Heart right ventricle (tissue), 16 donors: Measurements from ENCODE around the gene RFTN1. TPM values are rescaled to one million over a fixed set of nuclear protein-coding genes. Genes with fewer than 3 reads are reported as not detected.

Experiments
- ATAC-seq, 8 donors: fragments of 200-7000 bp; cut with Tn5 transposase; one replicate each; pipeline ENCODE4 v1.9.1; 2020; ENCODE audit warnings: mild to moderate bottlenecking in 8 of 8, moderate library complexity in 8 of 8, moderate number of reproducible peaks in 1 of 8
- DNase-seq, 2 donors: peaks; one replicate each; pipeline ENCODE4 v3.0.0-alpha.2; 2020
- H3K27ac ChIP-seq, 10 donors: fragments of 200-600 bp; sonication (generic) in 2 of 10; one replicate each; pipeline versions ENCODE4 v1.5.0 to v1.8.0; 2020 to 2022; ENCODE audit warnings: mild to moderate bottlenecking in 3 of 10
- H3K27me3 ChIP-seq, 7 donors: fragments of 200-600 bp; one replicate each; pipeline ENCODE4 v1.8.0; 2021 to 2022; ENCODE audit warnings: mild to moderate bottlenecking in 2 of 7
- H3K36me3 ChIP-seq, 9 donors: fragments of 200-600 bp; sonication (generic) in 1 of 9; one replicate each; pipeline versions ENCODE4 v1.5.0 to v1.8.0; 2020 to 2022; ENCODE audit warnings: mild to moderate bottlenecking in 2 of 9
- H3K4me1 ChIP-seq, 9 donors: fragments of 200-600 bp; sonication (generic) in 1 of 9; one replicate each; pipeline versions ENCODE4 v1.5.0 to v1.8.0; 2020 to 2022; ENCODE audit warnings: mild to moderate bottlenecking in 4 of 9
- H3K4me3 ChIP-seq, 10 donors: fragments of 200-600 bp; sonication (generic) in 2 of 10; one replicate each; pipeline versions ENCODE4 v1.5.0 to v1.8.0; 2020 to 2022; ENCODE audit warnings: mild to moderate bottlenecking in 7 of 10, moderate library complexity in 2 of 10
- H3K9me3 ChIP-seq, 11 donors: fragments of 200-600 bp in 10 of 11; sonication (generic) in 2 of 11; one replicate each; pipeline versions ENCODE4 v1.5.0 to v1.8.0; 2013 to 2022; ENCODE audit warnings: mild to moderate bottlenecking in 2 of 11, control low read depth in 1 of 11, moderate library complexity in 1 of 11
- WGBS, 2 donors: extraction: QIAGEN DNeasy Blood & Tissue Kit; methylation state at CpG; one replicate each; pipeline ENCODE4 v1.1.7; 2013; ENCODE audit warnings: inconsistent platforms in 1 of 2; 5-methylcytosine and 5-hydroxymethylcytosine counted together
- intact Hi-C, 10 donors: fragments of 100-400 bp; cut with DNase I; formaldehyde crosslinking; loops; one replicate each; pipeline versions ENCODE4 v1.11.1 to v1.14.2; 2022
- polyA plus RNA-seq, 2 donors: library from polyadenylated mRNA; stranded (reverse); fragments of 200-250 nt; gene quantifications; one replicate each; pipeline ENCODE4 v1.2.3, GENCODE V29; 2013
- total RNA-seq, 10 donors: library from RNA; stranded (reverse); fragmentation: NEBNext Ultra II Directional in 3 of 10; extraction: Animal tissue kit (Norgen Biotek cat#: 25700) in 3 of 10; gene quantifications; one replicate each; pipeline versions ENCODE4 v1.2.1 to v1.2.4, GENCODE V29; 2021 to 2023
- TF ChIP-seq, protein P1 (sequence below), 9 donors: fragments of 200-600 bp; sonication (generic) in 2 of 9; IDR thresholded peaks; one replicate each; pipeline versions ENCODE4 v1.5.0 to v1.8.0; 2021 to 2022; ENCODE audit warnings: antibody characterized with exemption in 9 of 9, mild to moderate bottlenecking in 5 of 9, moderate library complexity in 1 of 9
- donor health status: Arrhythmogenic right ventricular cardiomyopathy.
- donor health status: ischemic (EF 13 %, LVEDD 7.1; RV severe dilation, severe dysfunction).
- donor health status: healthy with polysubstance abuse.
- donor health status: DM: no; HTN: yes; CAD: no.
- donor health status: DM: no; HTN: no; CAD: no.
- donor health status: ischemic (EF 25% LVEDD 6.9; RV normal size, moderate dysfunction).
- donor health status: ischemic (EF 25% LVEDD 5.7; RV mildly dilated, moderate dysfunction).
- donor health status: healthy.
- donor health status: DM: yes; HTN: yes; CAD: no.
- donor health status: Ischemic cardiomyopathy.
- donor health status: ischemic (EF 35%, LVEDD 5.7; RV mildly dilated, moderate dysfunction).
- donor health status: nonischemic (EF 11% LVEDD 7.7; RV severe dilation, severe dysfunction).
- donor health status: DM: yes; HTN: yes; CAD: no.
- donor health status: PGD.
- donor health status: ischemic (EF 29% LVEDD 5.4; RV normal size, mild dysfunction).
- donor health status: nonischemic (EF 23%, LVEDD 6.1; RV moderate dilation, normal function).

Gene RFTN1
- total and polyA plus RNA-seq, 12 donors = 17.4 to 32.2 (median 24.0) TPM

- Histone ChIP-seq H3K27ac (peak overlapping the region in 7 of 10 donors; percentile 8 to 80 (median 59)), H3K4me1 (peaks cover 8 to 87% (median 72%) of the 10 kb centered on the region in 9 donors), H3K9me3 (no peaks in the 10 kb centered on the region), H3K27me3 (no peaks in the 10 kb centered on the region), H3K4me3 (no peak overlapping the region), H3K36me3 (peaks cover 0 to 31% (median 0%) of the 10 kb centered on the region in 9 donors)
- 83 to 95% methylated on average over 5 of the region's 5 CpGs for WGBS, 2 donors
- TF ChIP-seq, protein P1, sequence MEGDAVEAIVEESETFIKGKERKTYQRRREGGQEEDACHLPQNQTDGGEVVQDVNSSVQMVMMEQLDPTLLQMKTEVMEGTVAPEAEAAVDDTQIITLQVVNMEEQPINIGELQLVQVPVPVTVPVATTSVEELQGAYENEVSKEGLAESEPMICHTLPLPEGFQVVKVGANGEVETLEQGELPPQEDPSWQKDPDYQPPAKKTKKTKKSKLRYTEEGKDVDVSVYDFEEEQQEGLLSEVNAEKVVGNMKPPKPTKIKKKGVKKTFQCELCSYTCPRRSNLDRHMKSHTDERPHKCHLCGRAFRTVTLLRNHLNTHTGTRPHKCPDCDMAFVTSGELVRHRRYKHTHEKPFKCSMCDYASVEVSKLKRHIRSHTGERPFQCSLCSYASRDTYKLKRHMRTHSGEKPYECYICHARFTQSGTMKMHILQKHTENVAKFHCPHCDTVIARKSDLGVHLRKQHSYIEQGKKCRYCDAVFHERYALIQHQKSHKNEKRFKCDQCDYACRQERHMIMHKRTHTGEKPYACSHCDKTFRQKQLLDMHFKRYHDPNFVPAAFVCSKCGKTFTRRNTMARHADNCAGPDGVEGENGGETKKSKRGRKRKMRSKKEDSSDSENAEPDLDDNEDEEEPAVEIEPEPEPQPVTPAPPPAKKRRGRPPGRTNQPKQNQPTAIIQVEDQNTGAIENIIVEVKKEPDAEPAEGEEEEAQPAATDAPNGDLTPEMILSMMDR (IDR thresholded peaks at IDR 0.05) = no peak
- intact Hi-C loops = no loop called here
- no peak for DNase-seq
- no peak for ATAC-seq
These were observed 31.2 kb downstream of the RFTN1 start for GRCh38 chr3:16482194-16482769.

DNA sequence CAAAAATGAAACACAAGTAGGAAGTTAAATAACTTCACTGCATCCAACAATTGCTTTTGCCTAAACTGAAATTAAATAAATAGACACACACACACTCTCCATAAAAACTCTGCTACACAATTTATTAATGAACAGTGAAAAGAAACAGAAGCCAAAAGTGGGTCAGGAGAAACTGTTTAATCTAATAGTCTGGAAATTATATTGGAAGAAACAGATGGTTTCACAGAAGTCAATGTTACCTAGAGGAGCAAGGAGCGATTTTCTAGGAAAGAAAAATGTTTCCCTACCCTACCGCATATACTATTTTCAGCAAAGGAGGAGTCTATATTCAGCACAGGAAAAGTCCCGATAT lies 32.0 kb downstream of the RFTN1 start:
- H3K36me3 ChIP-seq = peaks cover 0 to 30% (median 0%) of the 10 kb centered on the region in 9 donors
- H3K9me3 ChIP-seq = no peaks in the 10 kb centered on the region
- peak overlapping the region in 7 of 10 donors; percentile 8 to 80 (median 59) for H3K27ac ChIP-seq
- DNase-seq (no peak), ATAC-seq (no peak)
- H3K4me1 ChIP-seq = peaks cover 8 to 95% (median 76%) of the 10 kb centered on the region in 9 donors
- H3K27me3 ChIP-seq = no peaks in the 10 kb centered on the region
- TF ChIP-seq, protein P1 (IDR thresholded peaks at IDR 0.05) = no peak
- H3K4me3 ChIP-seq = peak overlapping the region in 1 of 10 donors; percentile 30
- intact Hi-C loops = no loop called here
- 26 to 27% methylated on average over 3 of the region's 3 CpGs for WGBS, 2 donors

DNA sequence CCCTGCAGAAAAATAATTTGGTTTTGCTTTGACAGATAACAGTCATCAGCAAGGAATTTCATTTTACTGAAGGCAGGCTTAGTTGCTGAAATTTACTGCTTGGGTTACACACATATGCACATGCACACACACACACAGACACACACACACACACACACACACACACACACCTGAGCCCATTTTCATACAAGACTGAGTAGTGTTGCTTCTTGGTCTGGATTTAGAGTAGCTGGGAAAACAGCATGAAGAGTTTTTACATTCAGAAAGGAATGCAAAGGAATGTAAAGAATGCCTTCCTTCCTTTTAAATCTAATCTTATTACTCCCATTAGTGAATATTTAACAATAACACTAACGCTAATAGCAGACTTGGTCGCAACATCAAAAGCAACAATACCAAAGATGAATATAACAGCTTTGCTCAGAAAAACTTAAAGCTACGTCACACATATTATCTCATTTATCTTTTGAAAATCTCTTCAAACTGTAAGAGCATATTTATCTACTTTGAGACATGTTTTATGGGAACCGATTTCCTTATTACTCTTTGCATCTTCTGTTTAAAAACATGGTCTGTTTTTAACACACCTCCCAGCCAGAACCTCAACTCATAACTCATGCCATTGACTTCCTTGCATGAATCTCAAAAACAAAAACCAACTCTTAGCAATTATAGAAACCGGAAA lies 32.5 kb downstream of the RFTN1 start:
- no peaks in the 10 kb centered on the region for H3K27me3 ChIP-seq
- TF ChIP-seq, protein P1 (IDR thresholded peaks at IDR 0.05) = no peak
- intact Hi-C loops = no loop called here
- peak in 1 of 8 donors; percentile 23 for ATAC-seq
- H3K4me1 ChIP-seq = peaks cover 8 to 98% (median 79%) of the 10 kb centered on the region in 9 donors
- peak overlapping the region in 5 of 10 donors; percentile 8 to 80 (median 65) for H3K27ac ChIP-seq
- 44 to 45% methylated on average over 5 of the region's 5 CpGs for WGBS, 2 donors
- peak overlapping the region in 1 of 10 donors; percentile 30 for H3K4me3 ChIP-seq
- no peak for DNase-seq
- H3K9me3 ChIP-seq = no peaks in the 10 kb centered on the region
- peaks cover 0 to 30% (median 0%) of the 10 kb centered on the region in 9 donors for H3K36me3 ChIP-seq

DNA sequence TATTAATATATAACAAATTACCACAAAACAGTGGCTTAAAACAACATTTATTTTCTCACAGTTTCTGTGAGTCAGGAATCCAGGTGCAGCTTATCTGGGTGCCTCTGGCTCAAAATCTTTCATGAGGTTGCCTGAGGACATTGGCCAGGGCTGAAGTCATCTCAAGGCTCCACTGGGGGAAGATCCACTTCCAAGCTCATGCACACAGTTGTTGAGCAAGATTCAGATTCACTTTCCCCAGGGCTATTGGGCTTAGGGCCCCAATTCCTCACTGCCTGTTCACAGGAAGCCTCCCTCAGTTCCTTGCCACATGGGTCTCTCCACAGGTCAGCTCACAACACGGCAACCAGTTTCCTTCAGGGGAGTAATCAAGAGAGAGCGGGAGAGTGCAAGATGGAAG lies 35.0 kb downstream of the RFTN1 start:
- peak; percentile 25 to 72 (median 48) for ATAC-seq
- TF ChIP-seq, protein P1 (IDR thresholded peaks at IDR 0.05) = no peak
- H3K27me3 ChIP-seq = no peaks in the 10 kb centered on the region
- H3K4me1 ChIP-seq = peaks cover 4 to 98% (median 60%) of the 10 kb centered on the region in 9 donors
- peak in 1 of 2 donors; percentile 23 for DNase-seq
- no peaks in the 10 kb centered on the region for H3K9me3 ChIP-seq
- peak overlapping the region in 4 of 10 donors; percentile 13 to 37 (median 26) for H3K27ac ChIP-seq
- WGBS, 2 donors = 73 to 79% methylated on average over 2 of the region's 2 CpGs
- peaks cover 0 to 35% (median 0%) of the 10 kb centered on the region in 9 donors for H3K36me3 ChIP-seq
- H3K4me3 ChIP-seq = no peak overlapping the region
- intact Hi-C loops = no loop called here
